DMS79 (cell line): ENCODE data around the gene DCUN1D2.
"Not testable (repeated sequence)": the region's sequence is repeated elsewhere in the genome, so short reads cannot be mapped to it uniquely, and the experiment has no call there.

ENCODE experiments used
- DNase-seq: peaks from one replicate; lab custom pipeline; 2025; lab: John Stamatoyannopoulos, UW

The DCUN1D2 gene

GRCh38 chr13:113465300-113465699, 25.2 kb downstream of the DCUN1D2 start:
- DNase-seq: no peak

GRCh38 chr13:113464476-113464875, 26.0 kb downstream of the DCUN1D2 start:
- no peak for DNase-seq

- no peak for DNase-seq
Observed at GRCh38 chr13:113461022-113461751, 29.3 kb downstream of the DCUN1D2 start.

- DNase-seq: no peak
Observed at GRCh38 chr13:113460599-113460998, 29.9 kb downstream of the DCUN1D2 start.

GRCh38 chr13:113460064-113460555, 30.4 kb downstream of the DCUN1D2 start:
- DNase-seq: no peak

- DNase-seq: no peak
Observed at GRCh38 chr13:113458253-113459065, 32.1 kb downstream of the DCUN1D2 start.

- DNase-seq: no peak
Observed at GRCh38 chr13:113457510-113457909, 33.0 kb downstream of the DCUN1D2 start.

GRCh38 chr13:113456116-113456702, 34.3 kb downstream of the DCUN1D2 start:
- no peak for DNase-seq

- DNase-seq: no peak
Observed at GRCh38 chr13:113455384-113455783, 35.1 kb downstream of the DCUN1D2 start.

GRCh38 chr13:113454936-113455335, 35.6 kb downstream of the DCUN1D2 start:
- DNase-seq: no peak

GRCh38 chr13:113452942-113453901, 37.3 kb downstream of the DCUN1D2 start, which contains the start of gene ADPRHL1:
Gene ADPRHL1 (minus strand): TSS chr13:113453488. CDS start chr13:113453437, 51 bp downstream.
- peak; percentile 65 for DNase-seq

GRCh38 chr13:113452466-113452865, 38.0 kb downstream of the DCUN1D2 start:
- no peak for DNase-seq

GRCh38 chr13:113451951-113452421, 38.5 kb downstream of the DCUN1D2 start:
- DNase-seq: no peak

- not testable (repeated sequence) for DNase-seq
Observed at GRCh38 chr13:113450861-113451620, 39.5 kb downstream of the DCUN1D2 start.

- not testable (repeated sequence) for DNase-seq
Observed at GRCh38 chr13:113450348-113450744, 40.2 kb downstream of the DCUN1D2 start.

GRCh38 chr13:113449693-113450347, 40.7 kb downstream of the DCUN1D2 start:
- DNase-seq: no peak

GRCh38 chr13:113448885-113449692, 41.4 kb downstream of the DCUN1D2 start:
- peak; percentile 100 for DNase-seq

- DNase-seq: peak; percentile 74
Observed at GRCh38 chr13:113448545-113448884, 42.0 kb downstream of the DCUN1D2 start.

- no peak for DNase-seq
Observed at GRCh38 chr13:113447596-113447995, 42.9 kb downstream of the DCUN1D2 start.
